ENCODE results near the gene TMC7. TPM values are rescaled to one million over a fixed set of nuclear protein-coding genes. Genes with fewer than 3 reads are reported as not detected.

Gene TMC7
- total RNA-seq, 1 experiment from 2014 or later = 5.2 TPM

DNA sequence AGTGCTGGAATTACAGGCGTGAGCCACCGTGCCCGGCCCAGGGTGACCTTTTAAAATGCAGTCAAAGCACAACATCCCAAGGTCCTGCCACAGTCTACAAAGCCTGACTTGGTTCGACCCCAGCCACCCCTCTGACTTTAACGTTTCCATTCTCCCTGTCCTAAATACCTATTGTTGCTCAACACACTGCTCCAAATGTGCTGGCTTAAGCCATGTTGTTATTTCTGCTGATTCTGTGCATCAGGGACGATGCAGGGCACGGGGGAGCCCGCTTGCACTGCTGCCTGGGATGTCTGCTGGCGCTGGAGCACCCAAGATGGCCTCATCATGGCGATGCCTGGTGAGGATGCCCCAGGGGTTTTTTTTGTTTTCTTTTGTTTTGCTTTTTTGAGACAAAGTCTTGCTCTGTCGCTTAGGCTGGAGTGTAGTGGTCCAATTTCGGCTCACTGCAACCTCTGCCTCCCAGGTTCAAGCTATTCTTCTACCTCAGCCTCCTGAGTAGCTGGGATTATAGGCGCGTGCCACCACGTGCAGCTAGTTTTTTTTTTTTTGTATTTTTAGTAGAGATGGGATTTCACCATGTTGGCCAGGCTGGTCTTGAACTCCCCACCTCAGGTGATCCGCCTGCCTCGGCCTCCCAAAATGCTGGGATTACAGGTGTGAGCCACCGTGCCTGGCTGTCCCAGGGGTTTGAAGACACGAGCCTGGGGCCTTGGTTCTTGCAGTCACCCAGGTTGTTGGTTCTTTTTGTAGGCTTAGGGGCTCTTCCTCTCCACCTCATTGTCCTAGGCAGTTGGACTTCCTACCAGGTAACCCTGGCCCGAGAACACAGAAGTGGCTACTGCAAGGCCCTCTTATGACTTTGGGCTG, 22.9 kb downstream of the TMC7 start:
- peaks cover 0 to 14% of the 10 kb centered on the region in 2 experiments; a peak in 2 of 4 replicates for H3K36me3 ChIP-seq (ENCODE audit: control insufficient read depth in 1 of 2, insufficient read depth in 2 of 2, low read length in 2 of 2)
- H3K27ac ChIP-seq (ENCODE audit: low read depth, low read length) = no peak overlapping the region
- peaks cover 6 to 23% of the 10 kb centered on the region in 2 experiments for H3K4me1 ChIP-seq (ENCODE audit: control insufficient read depth in 1 of 2, insufficient read depth in 2 of 2, low read length in 2 of 2)
- intact Hi-C loops (cut with micrococcal nuclease) = no loop called here
- no TSS peak for BruUV-seq (replicated peaks)
- H3K9me2 ChIP-seq (ENCODE audit: insufficient read depth) = no peaks in the 10 kb centered on the region
- no peak for TF ChIP-seq RAD21 (IDR thresholded peaks at IDR 0.05; ENCODE audit: low read depth)
- TF ChIP-seq FOSL1 (IDR thresholded peaks at IDR 0.05; ENCODE audit: low read depth) = no peak
- TF ChIP-seq EZH2phosphoT487 (IDR thresholded peaks at IDR 0.05; ENCODE audit: borderline replicate concordance) = no peak
- TF ChIP-seq, protein P1, sequence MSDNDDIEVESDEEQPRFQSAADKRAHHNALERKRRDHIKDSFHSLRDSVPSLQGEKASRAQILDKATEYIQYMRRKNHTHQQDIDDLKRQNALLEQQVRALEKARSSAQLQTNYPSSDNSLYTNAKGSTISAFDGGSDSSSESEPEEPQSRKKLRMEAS (IDR thresholded peaks at IDR 0.05) = no peak
- TF ChIP-seq POLR2A (IDR thresholded peaks at IDR 0.05; ENCODE audit: borderline replicate concordance, extremely low read depth, insufficient read depth, insufficient read length) = no peak
- no peak for TF ChIP-seq ELF1 (IDR thresholded peaks at IDR 0.05; ENCODE audit: borderline replicate concordance, low read depth)
- no peak for TF ChIP-seq CBX3 (IDR thresholded peaks at IDR 0.05; ENCODE audit: low read depth)
- no peak for TF ChIP-seq SP1 (IDR thresholded peaks at IDR 0.05; ENCODE audit: low read depth)
- no peaks in the 10 kb centered on the region for H4K20me1 ChIP-seq (ENCODE audit: insufficient read depth)
- CTCF ChIA-PET = no interaction called here
- POLR2A ChIA-PET = no interaction called here
- no peak overlapping the region for H3K4me2 ChIP-seq (ENCODE audit: low read length)
- ATAC-seq (no peak), DNase-seq (ENCODE audit: low read depth, low spot score) (no peak)
- H3K9me3 ChIP-seq (ENCODE audit: control insufficient read depth in 1 of 2, insufficient read depth in 1 of 2, low read depth in 1 of 2, low read length in 2 of 2) = peaks cover 0 to 7% of the 10 kb centered on the region in 2 experiments; a peak in 1 of 4 replicates
- no peak overlapping the region for H3K9ac ChIP-seq (ENCODE audit: low read length)
- H3K27me3 ChIP-seq (ENCODE audit: insufficient read depth, low read length) = no peaks in the 10 kb centered on the region
- H3K4me3 ChIP-seq (replicated peaks in 1 of 2; ENCODE audit: low read depth in 1 of 2, low read length in 2 of 2) = no peak overlapping the region
- RAD21 ChIA-PET (ENCODE audit: low non-redundant PET in 1 of 2, low total read pairs in 2 of 2, uncharacterized antibody in 2 of 2, unreplicated experiment in 2 of 2) = no interaction called here
- no peaks in the 10 kb centered on the region for H3K79me2 ChIP-seq (ENCODE audit: insufficient read depth, low read length)
- no peak overlapping the region for H2AFZ ChIP-seq (ENCODE audit: low read depth, low read length, poor library complexity, severe bottlenecking)
